Astrocyte of the cerebellum (primary cell): Measurements from ENCODE around the gene LDB2.

Source experiments
- DNase-seq: peaks from one replicate; pipeline ENCODE4 v3.0.0-alpha.2; 2011; ENCODE audit warnings: low read depth
- H3K4me3 ChIP-seq: 2 replicates; pipeline ENCODE4 v1.5.1; 2011; ENCODE audit warnings: mild to moderate bottlenecking, low read depth, low read length, moderate library complexity
- in situ Hi-C: cut with HindIII; loops from 2 replicates; pipeline ENCODE4 v1.10.0; 2017; ENCODE audit warnings: low sequenced_read_pairs
- TF ChIP-seq, protein P1 (sequence below): IDR thresholded peaks from 2 replicates; pipeline ENCODE4 v1.5.1; 2012; ENCODE audit warnings: low read length, low read depth, moderate library complexity, mild to moderate bottlenecking; ENCODE audit errors: missing control alignments

Gene LDB2

DNA sequence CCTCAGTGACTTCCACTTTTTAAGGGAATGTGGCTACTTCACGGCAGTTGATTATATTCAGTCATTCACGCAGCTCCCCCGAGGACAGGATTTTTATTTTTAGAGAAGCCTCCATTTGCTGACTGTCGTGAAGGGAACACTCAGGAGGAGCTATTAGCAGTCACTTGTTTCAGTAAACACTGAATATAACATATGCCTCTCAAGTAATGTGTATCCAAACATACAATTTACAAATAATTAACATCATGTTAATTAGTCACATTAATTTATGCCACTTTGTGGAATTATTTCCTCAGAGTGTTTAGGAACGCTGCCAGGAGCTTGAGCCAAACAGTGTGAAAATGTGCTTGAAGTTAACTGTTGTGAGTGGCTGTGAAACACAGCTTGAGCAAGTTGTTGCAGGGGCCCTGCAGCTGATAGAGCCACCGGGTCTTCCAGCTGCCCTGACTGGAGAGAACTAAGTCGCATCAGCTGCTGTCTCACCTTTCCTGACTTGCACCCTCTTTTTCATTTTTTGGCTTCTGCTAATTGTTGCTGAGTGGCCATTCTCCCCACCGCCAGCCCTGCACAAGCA, 245.6 kb downstream of the LDB2 start:
- in situ Hi-C loops = no loop called here
- DNase-seq = no peak
- TF ChIP-seq, protein P1, sequence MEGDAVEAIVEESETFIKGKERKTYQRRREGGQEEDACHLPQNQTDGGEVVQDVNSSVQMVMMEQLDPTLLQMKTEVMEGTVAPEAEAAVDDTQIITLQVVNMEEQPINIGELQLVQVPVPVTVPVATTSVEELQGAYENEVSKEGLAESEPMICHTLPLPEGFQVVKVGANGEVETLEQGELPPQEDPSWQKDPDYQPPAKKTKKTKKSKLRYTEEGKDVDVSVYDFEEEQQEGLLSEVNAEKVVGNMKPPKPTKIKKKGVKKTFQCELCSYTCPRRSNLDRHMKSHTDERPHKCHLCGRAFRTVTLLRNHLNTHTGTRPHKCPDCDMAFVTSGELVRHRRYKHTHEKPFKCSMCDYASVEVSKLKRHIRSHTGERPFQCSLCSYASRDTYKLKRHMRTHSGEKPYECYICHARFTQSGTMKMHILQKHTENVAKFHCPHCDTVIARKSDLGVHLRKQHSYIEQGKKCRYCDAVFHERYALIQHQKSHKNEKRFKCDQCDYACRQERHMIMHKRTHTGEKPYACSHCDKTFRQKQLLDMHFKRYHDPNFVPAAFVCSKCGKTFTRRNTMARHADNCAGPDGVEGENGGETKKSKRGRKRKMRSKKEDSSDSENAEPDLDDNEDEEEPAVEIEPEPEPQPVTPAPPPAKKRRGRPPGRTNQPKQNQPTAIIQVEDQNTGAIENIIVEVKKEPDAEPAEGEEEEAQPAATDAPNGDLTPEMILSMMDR = no peak
- no peak overlapping the region for H3K4me3 ChIP-seq

DNA sequence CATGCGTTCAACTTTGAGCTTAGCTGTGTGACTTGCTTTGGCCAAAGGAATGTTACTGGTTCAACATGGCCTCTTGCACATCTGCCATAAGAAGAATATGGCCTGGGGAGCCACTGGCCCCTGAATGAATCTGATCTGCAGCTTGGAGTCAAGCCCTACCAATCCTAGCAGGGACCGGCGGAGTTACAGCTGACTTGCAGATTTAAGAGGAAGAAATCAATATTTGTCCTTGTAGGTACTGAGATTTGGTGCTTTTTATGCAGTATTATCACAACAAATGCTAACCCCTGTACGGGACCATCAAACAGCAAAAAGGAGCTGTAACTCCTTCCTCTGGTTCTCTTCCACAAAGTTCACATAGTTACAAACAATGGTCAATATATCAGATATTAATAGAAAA, 252.0 kb downstream of the LDB2 start:
- H3K4me3 ChIP-seq = no peak overlapping the region
- DNase-seq = no peak
- in situ Hi-C loops = no loop called here

DNA sequence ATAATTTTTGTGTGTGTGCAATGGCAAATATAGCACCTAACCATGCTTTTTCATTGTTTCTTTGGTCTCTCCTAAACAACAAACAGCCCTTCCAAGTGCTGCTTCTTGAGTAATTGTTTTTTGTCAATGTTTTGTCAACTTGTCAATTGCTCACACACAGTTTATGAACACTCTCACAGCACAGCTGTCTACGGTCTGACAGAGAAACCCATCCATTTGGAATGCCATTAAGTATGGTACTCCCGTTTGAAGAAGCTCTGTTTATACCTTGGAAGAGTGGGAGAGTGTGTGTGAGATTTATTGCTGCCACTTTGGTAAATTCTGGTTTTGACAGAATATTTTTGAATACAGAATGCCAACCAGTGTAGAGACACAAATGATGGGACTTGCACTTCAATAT, 254.6 kb downstream of the LDB2 start:
- TF ChIP-seq, protein P1 = no peak
- no peak overlapping the region for H3K4me3 ChIP-seq
- no peak for DNase-seq
- in situ Hi-C loops = no loop called here

More for the DNA sequence above, 252.0 kb downstream of the LDB2 start:
- TF ChIP-seq, protein P1 = no peak

DNA sequence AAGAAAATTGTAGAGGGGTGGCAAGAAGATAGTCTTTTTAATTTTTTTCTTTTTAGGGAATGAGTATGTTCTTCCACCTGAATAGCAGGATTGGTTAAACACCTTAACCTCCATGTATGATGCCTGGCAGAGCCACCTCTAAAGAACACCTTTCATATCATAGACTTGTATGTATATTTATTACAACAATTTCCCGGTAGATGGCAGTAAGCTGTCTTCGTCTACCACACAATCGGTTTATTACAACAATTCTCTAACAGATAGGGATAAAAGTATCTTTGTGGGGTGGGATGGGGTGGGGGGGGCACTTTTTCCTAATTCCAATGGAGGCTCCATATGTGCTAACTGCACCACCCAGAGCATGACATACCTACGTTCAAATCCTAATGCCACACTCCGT, 255.5 kb downstream of the LDB2 start:
- in situ Hi-C loops = no loop called here
- no peak for DNase-seq
- H3K4me3 ChIP-seq = no peak overlapping the region
- TF ChIP-seq, protein P1 = no peak

DNA sequence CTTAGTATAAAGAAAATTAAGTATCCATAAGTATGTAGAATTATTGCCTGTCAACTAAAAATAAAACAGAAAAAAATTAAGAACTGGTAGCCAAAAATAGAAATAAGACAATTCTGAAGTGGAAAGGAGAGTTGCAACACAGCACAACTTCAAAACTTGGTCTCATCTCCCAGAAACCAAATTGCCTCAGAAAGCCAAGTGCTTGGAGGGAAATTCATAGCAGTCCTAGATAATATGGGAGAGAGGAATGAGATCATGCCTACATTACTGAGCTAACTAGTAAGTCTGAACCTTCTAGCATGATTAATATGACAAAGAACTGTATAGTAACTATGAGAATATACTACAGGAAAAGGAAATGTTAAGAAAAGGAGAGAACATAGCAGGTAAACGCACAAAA, 256.5 kb downstream of the LDB2 start:
- in situ Hi-C loops = no loop called here
- H3K4me3 ChIP-seq = no peak overlapping the region
- no peak for DNase-seq
- TF ChIP-seq, protein P1 = no peak

DNA sequence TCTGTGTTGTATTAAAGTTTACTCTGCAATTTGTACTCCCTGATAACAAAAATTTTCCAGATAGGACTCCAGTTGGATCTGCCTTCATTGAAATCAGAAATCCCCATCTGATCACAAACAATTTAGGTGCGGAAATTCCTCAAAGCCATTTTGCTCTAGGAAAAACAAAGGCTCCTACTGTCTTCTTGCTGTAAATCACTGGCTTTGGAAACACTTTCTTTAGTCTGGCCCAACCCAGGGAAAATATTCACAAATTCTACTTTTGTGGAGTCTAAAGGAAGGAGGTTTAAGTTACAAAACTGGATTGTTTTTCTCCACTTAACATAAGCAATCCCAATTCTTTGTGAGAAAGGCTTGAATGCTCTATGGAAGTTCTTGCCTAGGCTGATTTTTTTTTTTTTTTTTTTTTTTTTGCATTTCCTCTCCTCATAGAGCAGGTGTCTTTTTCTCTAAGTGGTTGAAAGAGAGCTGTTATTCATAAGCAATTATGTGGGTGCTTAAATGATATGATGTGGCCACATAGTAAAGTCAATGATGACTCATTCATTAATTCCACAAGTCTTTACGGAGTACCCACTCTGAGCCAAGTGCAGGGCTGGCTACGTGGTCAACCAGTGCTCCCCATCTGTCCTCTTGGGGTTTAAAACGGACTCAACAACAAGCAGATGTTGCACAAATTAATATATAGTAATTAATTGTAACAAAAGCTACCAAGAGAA, 261.4 kb downstream of the LDB2 start:
- DNase-seq = no peak

More for the DNA sequence above, 261.4 kb downstream of the LDB2 start:
- no peak overlapping the region for H3K4me3 ChIP-seq
- in situ Hi-C loops = no loop called here
- TF ChIP-seq, protein P1 = no peak
